HTR-8/SVneo (cell line): ENCODE results near the gene NEFH.

Experiments
- DNase-seq: peaks from one replicate; pipeline ENCODE4 v3.0.0; 2011; ENCODE audit warnings: low spot score, mixed read lengths; ENCODE audit not compliant: insufficient read length
- FAIRE-seq: peaks from 2 replicates; lab custom pipeline; 2011; peaks lifted over from hg19 to GRCh38; lab: Jason Lieb, UNC

NEFH gene

DNA sequence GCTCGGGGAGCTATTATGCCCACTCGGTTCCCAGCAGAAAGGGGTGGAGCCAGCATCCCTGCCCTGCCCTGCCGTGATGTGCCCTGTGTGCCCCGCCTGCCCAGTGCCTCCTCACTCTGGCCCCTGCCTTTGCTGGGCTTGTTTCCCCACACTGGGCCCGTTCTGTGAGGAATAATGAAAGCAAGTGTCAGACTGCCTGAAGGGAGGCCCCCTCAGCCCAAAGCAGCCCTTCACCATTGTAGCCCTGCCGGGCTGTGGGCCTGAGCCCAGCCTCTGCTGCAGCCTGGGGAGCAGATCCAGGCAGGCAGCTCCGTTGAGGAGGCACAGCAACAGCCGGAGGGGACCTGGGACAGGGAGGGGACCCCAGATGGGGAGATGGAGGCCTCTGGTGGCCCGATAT, 20.2 kb upstream of the NEFH start:
- FAIRE-seq (no peak), DNase-seq (no peak)

DNA sequence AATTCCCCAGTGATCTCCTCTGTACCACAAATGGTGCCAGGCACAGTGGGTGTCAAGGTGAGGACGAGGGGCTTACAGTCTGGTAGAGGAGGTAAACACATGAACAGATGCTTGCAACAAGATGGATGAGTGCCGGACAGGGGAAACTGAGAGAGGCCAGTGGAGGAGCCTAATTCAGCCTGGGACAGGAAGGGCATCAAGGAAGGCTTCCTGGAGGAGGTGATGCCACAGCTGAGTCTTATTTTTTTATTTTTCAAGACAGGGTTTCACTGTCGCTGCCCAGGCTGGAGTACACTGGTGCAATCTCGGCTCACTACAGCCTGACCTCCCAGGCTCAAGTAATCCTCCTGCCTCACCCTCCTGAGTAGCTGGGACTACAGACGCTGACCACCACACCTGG, 18.8 kb upstream of the NEFH start:
- FAIRE-seq, result no peak

DNA sequence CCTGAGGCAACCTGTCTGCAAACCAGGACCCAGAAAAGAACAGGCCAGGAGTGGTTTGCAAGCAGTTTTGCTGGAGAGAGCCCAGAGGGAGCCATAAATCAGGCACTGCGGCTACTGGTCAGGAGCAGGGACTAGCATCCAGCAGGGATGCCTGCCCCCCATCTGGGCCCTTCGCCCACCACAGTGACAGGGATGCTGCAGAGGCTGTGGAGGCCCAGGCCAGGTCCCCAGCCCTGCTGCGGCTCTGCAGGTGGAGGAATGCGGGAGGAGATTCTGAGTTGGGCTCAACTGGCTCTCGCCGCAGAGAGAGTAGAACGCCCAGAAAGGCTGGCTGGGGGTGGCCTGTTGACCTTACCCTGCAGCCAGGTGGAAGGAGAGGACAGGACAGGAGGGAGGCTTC, 16.4 kb upstream of the NEFH start:
- FAIRE-seq, result no peak

More for the DNA sequence above, 18.8 kb upstream of the NEFH start:
- no peak for DNase-seq

DNA sequence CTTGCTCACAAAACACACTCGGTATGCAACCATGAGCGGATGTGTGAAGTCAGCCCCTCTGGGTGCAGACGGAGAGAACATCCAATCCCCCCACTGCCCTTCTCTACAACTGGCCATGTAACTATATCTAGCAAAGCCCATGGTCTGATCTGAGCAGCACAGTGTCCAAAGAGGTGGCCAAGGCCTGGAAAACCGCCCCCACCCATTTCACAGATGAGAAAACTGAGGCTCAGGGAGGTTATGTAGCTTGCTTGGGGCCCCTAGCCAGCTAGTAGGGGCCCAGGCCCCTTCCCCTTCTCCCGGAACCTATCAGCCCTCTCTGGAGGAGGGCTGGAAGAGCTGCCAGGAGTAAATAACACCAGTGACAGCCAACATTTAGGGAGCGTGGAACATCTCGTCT, 15.4 kb upstream of the NEFH start:
- DNase-seq, result no peak
- FAIRE-seq, result no peak

More for the DNA sequence above, 16.4 kb upstream of the NEFH start:
- no peak for DNase-seq

DNA sequence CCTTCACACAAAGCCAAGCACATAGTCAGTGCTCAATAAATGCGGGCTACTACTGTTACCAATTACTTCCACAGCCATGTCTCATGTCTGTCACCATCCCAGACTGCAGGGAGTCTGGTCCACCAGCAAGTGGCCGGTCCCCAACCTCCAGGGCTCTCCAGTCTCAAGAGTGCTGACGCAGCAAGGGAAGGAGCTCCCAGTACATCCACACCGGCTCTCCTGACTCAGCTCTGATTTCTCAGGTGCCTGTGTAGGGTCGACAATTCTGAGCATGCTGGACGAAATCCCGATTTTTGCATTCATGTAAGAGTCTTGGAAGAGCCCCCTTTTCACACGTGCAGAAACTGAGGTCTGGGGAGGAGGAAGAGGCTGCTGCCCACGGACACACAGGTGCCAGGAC, 10.3 kb upstream of the NEFH start:
- no peak for DNase-seq
- FAIRE-seq, result no peak

DNA sequence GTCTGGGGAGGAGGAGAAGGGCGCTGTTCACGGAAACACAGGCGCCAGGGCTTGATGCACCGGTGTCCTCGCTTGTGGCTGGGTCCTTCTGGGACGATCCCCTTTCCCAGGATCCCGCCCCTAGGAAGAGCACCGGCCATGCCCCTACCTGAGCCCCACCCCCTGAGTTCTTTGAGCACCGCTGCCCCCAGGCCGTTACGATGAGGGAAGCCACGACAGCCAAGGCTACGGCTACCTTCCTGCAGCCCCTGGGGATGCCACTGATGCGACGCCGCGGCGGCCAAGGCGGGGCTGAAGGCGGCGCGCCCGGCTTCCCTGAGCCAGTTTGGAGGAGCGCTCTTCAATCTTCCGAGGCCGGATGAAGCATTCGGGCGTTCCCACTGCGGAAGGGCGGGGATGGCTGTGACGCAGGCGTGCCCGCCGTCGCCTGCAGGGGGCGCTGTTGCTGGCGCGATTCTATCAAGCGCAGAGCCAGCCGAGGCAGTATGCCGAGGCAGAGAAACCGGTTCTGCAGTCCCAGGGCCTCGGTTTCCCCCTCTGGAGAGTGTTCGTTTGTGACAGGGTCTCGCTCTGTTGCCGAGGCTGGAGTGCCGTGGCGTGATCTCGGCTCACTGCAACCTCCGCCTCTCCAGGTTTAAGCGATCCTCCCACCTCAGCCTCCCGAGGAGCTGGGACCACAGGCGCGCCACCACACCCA, 9.7 kb upstream of the NEFH start:
- DNase-seq (peak; percentile 70), FAIRE-seq (no peak)

DNA sequence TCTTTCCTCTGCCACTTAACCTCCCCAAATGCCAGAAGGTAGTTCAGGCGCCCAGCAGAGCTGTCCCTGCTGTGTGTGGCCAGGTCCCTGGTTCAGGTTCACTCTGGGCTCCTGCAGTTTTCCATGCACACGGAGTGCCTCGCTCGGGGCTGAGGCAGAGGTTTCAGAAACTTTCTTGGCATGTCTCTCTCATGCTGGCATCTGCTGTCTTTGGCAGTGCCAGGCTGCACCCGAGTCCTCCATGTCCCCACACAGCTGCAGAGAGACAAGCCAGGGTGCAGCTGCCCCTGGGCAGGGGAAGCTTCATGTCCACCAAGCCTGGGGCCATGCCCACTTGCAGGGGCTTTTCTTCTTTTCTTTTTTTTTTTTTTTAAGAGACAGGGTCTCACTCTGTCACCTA, 7.0 kb upstream of the NEFH start:
- FAIRE-seq (no peak), DNase-seq (no peak)

DNA sequence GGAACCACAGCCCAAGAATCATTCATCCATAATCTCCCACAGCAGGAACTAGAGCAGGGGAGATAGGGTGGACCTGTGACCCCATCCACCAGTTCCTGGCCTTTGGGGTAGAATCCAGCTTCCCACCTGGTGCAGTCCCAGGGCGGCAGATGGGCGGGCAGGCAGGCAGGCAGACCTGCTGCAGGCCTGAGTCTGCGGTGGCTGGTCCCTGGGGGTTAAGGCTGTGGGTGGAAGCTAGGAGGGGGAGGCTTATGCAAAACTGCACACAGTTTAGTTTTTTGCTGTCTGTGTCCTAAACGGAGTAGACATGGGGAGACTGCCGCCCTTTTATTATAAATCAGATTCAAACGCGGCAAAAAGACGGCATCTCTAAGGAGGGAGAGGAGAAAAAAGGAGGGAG, 4.5 kb upstream of the NEFH start:
- no peak for DNase-seq
- FAIRE-seq, result no peak

DNA sequence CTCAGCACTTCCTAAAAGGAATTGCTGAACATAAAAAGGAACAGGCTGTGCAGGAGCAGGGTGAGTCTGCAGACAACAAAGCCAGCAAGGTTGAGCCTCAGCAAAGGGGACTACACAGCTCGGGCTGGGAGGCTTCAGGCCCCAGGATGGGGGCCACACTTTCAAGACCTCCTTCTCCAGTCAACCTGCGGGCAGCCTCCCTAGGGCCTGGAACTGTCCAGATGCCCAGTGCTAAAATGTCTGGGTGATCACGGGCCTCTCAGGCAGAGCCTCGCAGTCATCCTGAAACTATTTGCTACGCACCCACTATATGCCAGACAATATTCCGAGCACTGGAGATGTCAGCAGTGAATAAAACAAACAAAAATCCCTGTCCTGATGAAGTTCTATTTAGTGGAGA, 3.9 kb upstream of the NEFH start:
- DNase-seq (no peak), FAIRE-seq (no peak)

DNA sequence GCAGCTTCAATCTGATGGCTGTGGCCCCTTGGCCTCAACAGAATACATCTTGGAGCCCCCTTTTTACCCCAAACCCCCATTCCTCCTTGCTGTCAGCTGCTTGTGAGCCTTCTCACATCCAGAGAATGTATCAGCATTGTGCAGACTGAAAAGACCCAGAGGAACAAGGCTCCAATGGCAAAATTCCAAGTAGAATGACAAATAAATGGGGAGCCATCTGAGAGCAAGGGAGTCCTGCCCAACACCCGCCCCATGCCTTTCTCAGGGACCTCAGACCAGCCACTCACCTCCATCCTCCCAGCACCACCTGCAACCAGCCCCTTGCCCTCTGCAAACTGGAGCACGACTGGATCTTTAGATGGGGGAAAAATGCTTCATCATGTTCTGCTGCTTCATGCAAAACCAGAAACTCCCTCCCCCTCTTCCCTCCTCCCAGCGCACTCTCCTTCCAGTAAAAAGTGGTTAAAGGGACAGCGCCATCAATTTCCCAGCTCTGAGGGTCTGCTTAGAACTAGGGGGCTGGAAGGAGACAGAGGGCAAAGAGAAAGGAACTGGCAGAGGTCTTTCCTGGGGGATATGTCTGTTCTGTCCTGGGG, 2.2 kb upstream of the NEFH start:
- FAIRE-seq, result no peak

DNA sequence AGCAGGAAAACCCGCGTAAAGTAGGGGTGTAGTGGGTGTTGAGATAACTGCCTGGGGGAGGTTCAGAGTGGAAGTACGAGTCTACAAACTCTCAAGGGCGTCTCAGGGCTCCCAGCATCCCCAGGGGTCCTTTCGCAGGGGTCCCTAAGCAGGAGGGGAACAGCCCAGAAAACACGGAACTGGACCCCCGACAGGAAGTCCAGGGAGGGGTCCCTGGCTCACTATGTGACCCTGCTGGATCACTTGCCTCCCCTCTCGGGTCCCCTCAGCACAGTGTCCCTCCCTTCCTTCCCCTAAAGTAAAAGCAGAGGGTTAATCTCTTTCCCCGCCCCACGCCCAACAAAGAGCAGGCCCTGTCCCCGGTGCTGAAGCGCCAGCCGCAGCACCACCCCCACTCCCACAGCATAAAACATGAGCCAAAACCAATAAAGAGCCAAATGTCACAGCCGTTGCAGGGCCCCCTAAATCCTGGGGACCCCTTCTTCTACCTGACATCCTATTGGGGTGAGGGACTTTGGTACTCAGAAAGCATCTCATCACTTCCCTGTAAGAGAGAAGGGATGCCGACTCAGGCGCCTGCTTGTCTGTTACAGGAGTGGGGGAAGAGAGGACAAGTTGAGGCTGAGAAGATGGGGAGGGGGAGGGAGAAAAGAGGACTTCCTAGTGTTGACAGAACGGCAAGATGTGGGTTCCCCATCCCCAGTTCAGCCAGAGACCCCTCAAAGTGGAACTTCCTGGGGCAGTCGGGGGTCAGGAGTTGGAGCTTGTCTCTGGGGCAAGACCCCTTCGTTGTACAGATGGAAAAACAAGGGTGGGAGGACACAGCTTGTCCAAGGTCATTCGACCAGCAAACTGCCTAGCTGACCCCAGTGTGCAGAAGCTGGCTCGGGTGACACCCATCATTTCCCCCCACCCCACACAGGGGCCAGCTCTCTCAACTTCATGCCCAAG, 1.4 kb upstream of the NEFH start:
- no peak for FAIRE-seq
- DNase-seq, result no peak

More for the DNA sequence above, 2.2 kb upstream of the NEFH start:
- no peak for DNase-seq

DNA sequence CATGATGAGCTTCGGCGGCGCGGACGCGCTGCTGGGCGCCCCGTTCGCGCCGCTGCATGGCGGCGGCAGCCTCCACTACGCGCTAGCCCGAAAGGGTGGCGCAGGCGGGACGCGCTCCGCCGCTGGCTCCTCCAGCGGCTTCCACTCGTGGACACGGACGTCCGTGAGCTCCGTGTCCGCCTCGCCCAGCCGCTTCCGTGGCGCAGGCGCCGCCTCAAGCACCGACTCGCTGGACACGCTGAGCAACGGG, 169 bp downstream of the NEFH start:
- FAIRE-seq (no peak), DNase-seq (no peak)

DNA sequence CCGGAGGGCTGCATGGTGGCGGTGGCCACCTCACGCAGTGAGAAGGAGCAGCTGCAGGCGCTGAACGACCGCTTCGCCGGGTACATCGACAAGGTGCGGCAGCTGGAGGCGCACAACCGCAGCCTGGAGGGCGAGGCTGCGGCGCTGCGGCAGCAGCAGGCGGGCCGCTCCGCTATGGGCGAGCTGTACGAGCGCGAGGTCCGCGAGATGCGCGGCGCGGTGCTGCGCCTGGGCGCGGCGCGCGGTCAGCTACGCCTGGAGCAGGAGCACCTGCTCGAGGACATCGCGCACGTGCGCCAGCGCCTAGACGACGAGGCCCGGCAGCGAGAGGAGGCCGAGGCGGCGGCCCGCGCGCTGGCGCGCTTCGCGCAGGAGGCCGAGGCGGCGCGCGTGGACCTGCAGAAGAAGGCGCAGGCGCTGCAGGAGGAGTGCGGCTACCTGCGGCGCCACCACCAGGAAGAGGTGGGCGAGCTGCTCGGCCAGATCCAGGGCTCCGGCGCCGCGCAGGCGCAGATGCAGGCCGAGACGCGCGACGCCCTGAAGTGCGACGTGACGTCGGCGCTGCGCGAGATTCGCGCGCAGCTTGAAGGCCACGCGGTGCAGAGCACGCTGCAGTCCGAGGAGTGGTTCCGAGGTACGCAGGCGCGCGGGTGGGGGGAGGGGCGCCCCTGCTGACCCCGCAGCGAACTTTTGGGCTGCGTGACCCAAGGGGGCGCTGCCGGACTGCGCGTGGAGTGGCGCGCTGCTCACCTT, 670 bp downstream of the NEFH start:
- DNase-seq, result no peak
- FAIRE-seq, result no peak

DNA sequence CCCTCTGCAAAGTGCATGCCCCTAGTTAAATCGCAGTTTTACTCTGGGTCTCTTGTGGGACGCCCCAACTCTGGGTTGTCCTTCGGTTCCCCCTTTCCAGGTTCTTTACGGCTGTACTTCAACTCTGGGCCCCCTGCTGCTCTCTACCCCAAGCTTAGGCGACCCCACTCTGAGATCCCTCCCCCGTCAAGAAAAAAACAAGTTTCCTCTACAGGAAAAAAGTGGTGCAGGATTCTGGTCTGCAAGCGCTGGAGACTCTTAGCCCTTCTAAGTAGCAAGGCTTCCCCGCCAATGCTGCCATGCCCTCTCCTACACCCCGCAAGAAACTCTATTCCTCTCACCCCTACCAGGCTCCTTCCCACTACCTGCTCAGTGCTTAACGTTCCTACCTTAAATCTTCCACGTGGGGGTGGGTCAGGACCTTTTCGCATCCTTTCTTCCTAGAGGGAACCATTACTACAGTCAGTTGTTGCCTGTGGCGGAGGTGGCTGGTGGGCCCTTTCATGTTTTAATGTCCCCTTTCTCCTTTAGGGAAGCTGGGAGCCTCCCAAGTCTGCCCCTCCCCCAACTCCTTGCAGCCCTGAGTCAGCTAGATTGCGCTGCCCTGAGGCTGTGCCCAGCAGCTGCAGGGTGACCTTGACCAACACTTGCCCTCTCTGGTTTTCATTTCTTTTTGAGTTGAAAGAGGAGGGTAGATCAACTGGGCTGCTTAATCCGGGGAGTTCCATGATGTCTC, 1.4 kb downstream of the NEFH start:
- DNase-seq (no peak), FAIRE-seq (no peak)

DNA sequence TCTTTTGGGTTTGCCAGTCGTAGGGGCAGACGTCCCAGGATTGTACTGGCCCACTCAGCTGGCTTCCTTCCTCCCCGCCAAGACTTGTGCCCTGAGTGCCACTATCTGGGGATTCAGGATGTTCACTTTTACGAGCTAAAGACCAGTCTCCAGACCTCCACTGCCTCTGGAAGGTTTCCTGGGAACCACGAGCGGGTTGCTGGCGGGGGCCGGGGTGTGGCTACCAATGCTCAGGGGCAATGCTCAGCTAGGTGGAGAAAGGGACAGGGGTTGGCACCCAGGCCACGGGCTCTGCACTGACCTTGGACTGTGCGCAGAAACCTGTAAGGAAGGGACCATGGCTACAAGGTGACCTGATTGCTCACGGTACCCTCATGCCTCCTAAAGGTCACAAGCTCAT, 2.2 kb downstream of the NEFH start:
- FAIRE-seq (no peak), DNase-seq (no peak)

DNA sequence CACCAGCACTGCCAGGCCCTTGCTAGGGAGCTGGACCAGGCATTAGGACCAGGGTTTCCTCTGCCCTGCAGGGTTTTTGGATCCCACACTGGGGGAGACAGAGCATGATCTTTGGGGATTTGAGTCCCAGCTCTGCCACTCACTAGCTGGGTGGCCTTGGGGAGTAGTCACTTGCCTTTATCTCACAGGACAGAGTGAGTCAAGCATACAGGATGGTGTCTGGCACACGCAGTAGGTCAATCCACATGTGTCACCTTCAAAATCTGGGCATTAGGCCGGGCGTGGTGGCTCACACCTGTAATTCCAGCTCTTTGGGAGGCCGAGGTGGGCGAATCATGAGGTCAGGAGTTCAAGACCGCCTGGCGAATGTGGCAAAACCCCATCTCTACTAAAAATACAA, 2.7 kb downstream of the NEFH start:
- DNase-seq (no peak), FAIRE-seq (no peak)

DNA sequence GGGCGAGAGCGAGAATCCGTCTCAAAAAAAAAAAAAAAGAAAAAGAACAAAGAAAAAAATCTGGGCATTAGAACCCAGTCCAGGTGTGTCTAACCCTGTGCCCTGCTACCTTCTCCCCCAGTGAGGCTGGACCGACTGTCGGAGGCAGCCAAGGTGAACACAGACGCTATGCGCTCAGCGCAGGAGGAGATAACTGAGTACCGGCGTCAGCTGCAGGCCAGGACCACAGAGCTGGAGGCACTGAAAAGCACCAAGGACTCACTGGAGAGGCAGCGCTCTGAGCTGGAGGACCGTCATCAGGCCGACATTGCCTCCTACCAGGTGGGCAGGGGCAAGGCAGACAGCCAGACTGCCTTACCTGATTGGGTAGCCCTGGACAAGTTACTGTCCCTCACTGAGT, 3.2 kb downstream of the NEFH start:
- FAIRE-seq (no peak), DNase-seq (no peak)

DNA sequence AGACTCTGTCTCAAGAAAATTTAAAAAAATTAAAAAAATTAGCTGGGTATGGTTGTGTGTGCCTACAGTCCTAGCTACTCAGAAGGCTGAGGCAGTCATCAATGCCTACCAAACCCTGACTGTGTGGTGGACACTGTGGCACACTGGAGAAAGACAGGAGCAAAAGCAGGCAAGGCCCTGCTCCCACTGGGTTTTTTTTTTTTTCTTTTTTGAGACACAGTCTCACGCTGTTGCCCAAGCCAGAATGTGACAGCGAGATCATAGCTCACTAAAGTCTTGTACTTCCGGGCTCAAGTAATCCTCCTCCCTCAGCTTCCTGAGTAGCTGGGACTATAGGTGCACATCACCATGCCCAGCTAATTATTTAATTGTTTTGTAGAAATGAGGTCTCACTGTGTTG, 4.6 kb downstream of the NEFH start:
- DNase-seq, result no peak
- FAIRE-seq, result no peak

DNA sequence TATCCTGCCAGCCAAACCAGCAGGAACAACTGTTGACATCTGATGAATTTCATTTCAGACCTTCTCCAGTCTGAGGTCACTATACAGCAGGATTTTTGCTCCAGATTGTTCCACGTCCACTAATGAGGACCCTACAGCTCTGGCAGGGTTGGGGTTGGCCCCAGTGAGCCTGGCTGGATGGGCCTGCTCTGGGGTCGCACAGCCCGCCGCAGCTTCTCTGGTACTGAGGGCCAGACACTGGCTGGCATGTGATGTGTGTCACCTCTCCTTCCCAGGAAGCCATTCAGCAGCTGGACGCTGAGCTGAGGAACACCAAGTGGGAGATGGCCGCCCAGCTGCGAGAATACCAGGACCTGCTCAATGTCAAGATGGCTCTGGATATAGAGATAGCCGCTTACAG, 5.4 kb downstream of the NEFH start:
- no peak for DNase-seq
- FAIRE-seq, result no peak

DNA sequence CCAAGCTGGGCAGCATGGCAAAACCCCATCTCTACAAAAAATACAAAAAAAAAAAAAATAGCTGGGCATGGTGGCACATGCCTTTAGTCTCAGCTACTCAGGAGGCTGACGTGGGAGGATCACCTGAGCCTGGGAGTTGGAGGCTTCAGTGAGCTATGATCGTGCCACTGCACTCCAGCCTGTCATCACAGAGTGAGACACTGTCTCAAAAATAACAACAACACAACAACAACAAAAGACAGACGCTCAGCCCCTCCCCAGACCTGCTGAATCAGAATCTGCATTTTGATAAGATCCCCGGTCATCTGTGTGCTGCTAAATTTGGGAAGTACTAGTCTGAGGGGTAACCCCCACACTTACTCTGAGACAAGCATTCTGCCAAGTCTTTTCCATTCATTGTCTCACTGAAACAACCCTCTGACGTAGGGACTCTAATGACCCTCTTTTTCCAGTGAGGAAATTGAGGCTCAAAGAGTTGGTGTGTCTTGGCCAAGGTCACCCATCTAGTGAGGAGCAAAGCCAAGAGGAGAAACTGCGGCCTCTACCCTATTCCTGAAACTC, 7.5 kb downstream of the NEFH start:
- no peak for FAIRE-seq

More for the DNA sequence above, 7.5 kb downstream of the NEFH start:
- no peak for DNase-seq
